Measurements from ENCODE around the gene RAB22A. TPM values are rescaled to one million over a fixed set of nuclear protein-coding genes. Genes with fewer than 3 reads are reported as not detected.

RAB22A gene
- total RNA-seq, 1 experiment from 2014 or later, result 18.4 TPM

DNA sequence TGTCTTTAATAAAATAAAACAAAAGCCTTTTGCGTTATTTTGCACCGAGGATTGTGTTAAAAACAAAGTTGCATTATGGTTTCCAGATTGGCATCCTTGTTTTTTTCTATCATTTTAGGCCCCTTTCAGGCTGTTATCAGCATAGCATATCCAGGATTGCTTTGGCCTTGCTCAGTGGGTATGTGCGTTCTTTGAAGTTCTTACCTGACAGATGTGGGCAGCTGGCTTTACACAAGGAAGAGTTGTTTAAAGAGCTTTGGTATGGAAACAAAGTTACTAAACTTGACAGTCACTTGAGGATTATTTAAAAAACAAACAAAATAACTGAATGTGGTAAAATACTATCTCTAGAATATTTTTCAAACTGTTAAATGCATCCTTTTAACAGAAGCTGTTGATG is 86.1 kb downstream of the RAB22A start:
- no peak for DNase-seq (ENCODE audit: unreplicated experiment)
- H3K27me3 Mint-ChIP-seq (ENCODE audit: insufficient read depth, unreplicated experiment), result no peaks in the 10 kb centered on the region
- H3K27ac Mint-ChIP-seq (ENCODE audit: low read depth, unreplicated experiment), result no peak overlapping the region
- intact Hi-C loops (cut with micrococcal nuclease), result no loop called here
- TF ChIP-seq, protein P1, sequence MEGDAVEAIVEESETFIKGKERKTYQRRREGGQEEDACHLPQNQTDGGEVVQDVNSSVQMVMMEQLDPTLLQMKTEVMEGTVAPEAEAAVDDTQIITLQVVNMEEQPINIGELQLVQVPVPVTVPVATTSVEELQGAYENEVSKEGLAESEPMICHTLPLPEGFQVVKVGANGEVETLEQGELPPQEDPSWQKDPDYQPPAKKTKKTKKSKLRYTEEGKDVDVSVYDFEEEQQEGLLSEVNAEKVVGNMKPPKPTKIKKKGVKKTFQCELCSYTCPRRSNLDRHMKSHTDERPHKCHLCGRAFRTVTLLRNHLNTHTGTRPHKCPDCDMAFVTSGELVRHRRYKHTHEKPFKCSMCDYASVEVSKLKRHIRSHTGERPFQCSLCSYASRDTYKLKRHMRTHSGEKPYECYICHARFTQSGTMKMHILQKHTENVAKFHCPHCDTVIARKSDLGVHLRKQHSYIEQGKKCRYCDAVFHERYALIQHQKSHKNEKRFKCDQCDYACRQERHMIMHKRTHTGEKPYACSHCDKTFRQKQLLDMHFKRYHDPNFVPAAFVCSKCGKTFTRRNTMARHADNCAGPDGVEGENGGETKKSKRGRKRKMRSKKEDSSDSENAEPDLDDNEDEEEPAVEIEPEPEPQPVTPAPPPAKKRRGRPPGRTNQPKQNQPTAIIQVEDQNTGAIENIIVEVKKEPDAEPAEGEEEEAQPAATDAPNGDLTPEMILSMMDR (IDR thresholded peaks at IDR 0.05; ENCODE audit: unreplicated experiment), result no peak
- peaks cover 29% of the 10 kb centered on the region for H3K4me1 Mint-ChIP-seq (ENCODE audit: insufficient read depth, unreplicated experiment)
- peaks cover 19% of the 10 kb centered on the region for H3K36me3 Mint-ChIP-seq (ENCODE audit: insufficient read depth, unreplicated experiment)
- ChIA-PET CTCF (interaction anchor here (2.3 to 4.6 kb wide), 2 partner anchors 9 to 52 kb away, joined by 4 to 21 read pairs; no protein-coding TSS in a partner anchor), POLR2A (interaction anchor here (0.6 to 3.5 kb wide), 3 partner anchors 12 to 25 kb away, joined by 3 to 15 read pairs (median 3); no protein-coding TSS in a partner anchor)
- no peak overlapping the region for H3K4me3 Mint-ChIP-seq (ENCODE audit: unreplicated experiment)
- BruUV-seq (replicated peaks), result no TSS peak
- H3K9me3 Mint-ChIP-seq (ENCODE audit: unreplicated experiment), result no peaks in the 10 kb centered on the region

GRCh38 chr20:58397429-58397828 is 87.9 kb downstream of the RAB22A start:
- POLR2A ChIA-PET, result interaction anchor here (0.5 to 2.0 kb wide), 6 partner anchors 8 to 48 kb away, joined by 3 to 7 read pairs (median 3); no protein-coding TSS in a partner anchor
- intact Hi-C loops (cut with micrococcal nuclease), result no loop called here
- no peak overlapping the region for H3K27ac Mint-ChIP-seq (ENCODE audit: low read depth, unreplicated experiment)

DNA sequence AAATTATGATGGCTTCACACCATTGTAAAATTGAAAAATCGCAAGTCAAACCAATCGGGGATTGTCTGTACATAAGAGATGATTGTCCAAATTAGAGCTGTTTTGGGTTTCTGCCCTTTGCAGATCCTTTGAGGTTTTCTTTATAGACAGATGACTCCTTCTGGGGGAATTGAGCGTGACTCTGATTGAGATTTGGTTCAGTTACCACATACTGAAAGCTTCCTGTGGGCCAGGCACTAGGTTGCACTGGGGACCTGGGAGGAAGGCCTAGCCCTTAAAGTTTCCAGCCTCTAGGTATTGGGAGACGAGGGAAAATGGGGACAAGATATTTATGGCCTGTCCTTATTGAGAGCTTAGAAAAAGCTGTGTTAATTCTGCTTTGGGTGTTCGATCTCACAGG is 88.7 kb downstream of the RAB22A start:
- H3K4me1 Mint-ChIP-seq (ENCODE audit: insufficient read depth, unreplicated experiment), result peaks cover 10% of the 10 kb centered on the region
- peaks cover 13% of the 10 kb centered on the region for H3K36me3 Mint-ChIP-seq (ENCODE audit: insufficient read depth, unreplicated experiment)
- H3K27ac Mint-ChIP-seq (ENCODE audit: low read depth, unreplicated experiment), result peak overlapping the region; percentile 32
- no peaks in the 10 kb centered on the region for H3K9me3 Mint-ChIP-seq (ENCODE audit: unreplicated experiment)
- no peak for DNase-seq (ENCODE audit: unreplicated experiment)
- no peaks in the 10 kb centered on the region for H3K27me3 Mint-ChIP-seq (ENCODE audit: insufficient read depth, unreplicated experiment)
- TF ChIP-seq, protein P1 (IDR thresholded peaks at IDR 0.05; ENCODE audit: unreplicated experiment), result no peak
- intact Hi-C loops (cut with micrococcal nuclease), result no loop called here
- POLR2A ChIA-PET, result interaction anchor here (2.6 kb wide), 1 partner anchor 9 kb away, joined by 15 read pairs; the partner anchor contains the start of gene VAPB
- no peak overlapping the region for H3K4me3 Mint-ChIP-seq (ENCODE audit: unreplicated experiment)
- CTCF ChIA-PET, result interaction anchor here (1.0 to 4.6 kb wide), 2 partner anchors 10 to 50 kb away, joined by 3 to 21 read pairs; no protein-coding TSS in a partner anchor
- BruUV-seq (replicated peaks), result no TSS peak

More at GRCh38 chr20:58397429-58397828, 87.9 kb downstream of the RAB22A start:
- Mint-ChIP-seq H3K9me3 (ENCODE audit: unreplicated experiment) (no peaks in the 10 kb centered on the region), H3K36me3 (ENCODE audit: insufficient read depth, unreplicated experiment) (peaks cover 13% of the 10 kb centered on the region), H3K4me1 (ENCODE audit: insufficient read depth, unreplicated experiment) (peaks cover 12% of the 10 kb centered on the region), H3K27me3 (ENCODE audit: insufficient read depth, unreplicated experiment) (no peaks in the 10 kb centered on the region), H3K4me3 (ENCODE audit: unreplicated experiment) (no peak overlapping the region)
- no peak for DNase-seq (ENCODE audit: unreplicated experiment)
- BruUV-seq (replicated peaks), result no TSS peak
- CTCF ChIA-PET, result interaction anchor here (0.5 to 4.6 kb wide), 4 partner anchors 7 to 50 kb away, joined by 3 to 21 read pairs (median 4); no protein-coding TSS in a partner anchor
- TF ChIP-seq, protein P1 (IDR thresholded peaks at IDR 0.05; ENCODE audit: unreplicated experiment), result no peak

DNA sequence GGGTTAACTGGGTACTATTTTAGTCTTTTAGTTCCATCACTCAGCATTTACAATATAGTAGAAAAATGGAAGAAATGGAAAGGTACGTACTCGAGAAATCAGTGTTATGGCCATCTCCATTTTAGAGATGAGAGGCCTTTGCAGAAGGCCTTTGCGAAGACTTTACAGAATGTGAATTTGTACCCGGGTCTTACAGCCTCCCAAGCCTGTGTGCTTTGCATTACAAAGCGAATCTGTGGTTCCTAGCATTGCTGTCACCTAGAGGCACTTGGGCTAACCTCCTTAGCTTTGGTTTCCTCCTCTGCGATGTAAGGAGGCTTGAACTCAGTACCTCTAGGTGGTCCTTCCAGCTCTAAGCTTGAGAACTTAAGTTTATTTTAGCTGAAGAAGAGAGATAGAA is 90.4 kb downstream of the RAB22A start:
- POLR2A ChIA-PET, result interaction anchor here (1.3 to 2.6 kb wide), 2 partner anchors 8 to 11 kb away, joined by 3 to 15 read pairs; partner anchors contain the start of gene VAPB
- TF ChIP-seq, protein P1 (IDR thresholded peaks at IDR 0.05; ENCODE audit: unreplicated experiment), result no peak
- H3K27ac Mint-ChIP-seq (ENCODE audit: low read depth, unreplicated experiment), result no peak overlapping the region
- BruUV-seq (replicated peaks), result no TSS peak
- peaks cover 6% of the 10 kb centered on the region for H3K4me1 Mint-ChIP-seq (ENCODE audit: insufficient read depth, unreplicated experiment)
- H3K36me3 Mint-ChIP-seq (ENCODE audit: insufficient read depth, unreplicated experiment), result peaks cover 8% of the 10 kb centered on the region
- intact Hi-C loops (cut with micrococcal nuclease), result no loop called here
- no peaks in the 10 kb centered on the region for H3K27me3 Mint-ChIP-seq (ENCODE audit: insufficient read depth, unreplicated experiment)
- H3K9me3 Mint-ChIP-seq (ENCODE audit: unreplicated experiment), result no peaks in the 10 kb centered on the region
- H3K4me3 Mint-ChIP-seq (ENCODE audit: unreplicated experiment), result no peak overlapping the region
- no peak for DNase-seq (ENCODE audit: unreplicated experiment)
- CTCF ChIA-PET, result interaction anchor here (0.6 to 4.6 kb wide), 7 partner anchors 11 to 1385 kb away, joined by 3 to 21 read pairs (median 4); partner anchors contain the start of genes STX16 and VAPB
